H1 (cell line): ENCODE measurements around the gene SLC46A3.

ENCODE experiments used
- CREB1 ChIP-seq: IDR thresholded peaks from 2 replicates; pipeline ENCODE4 v1.6.1; 2012; ENCODE audit warnings: inconsistent platforms
- EZH2 ChIP-seq: fragments of 200-600 bp; sonication (generic); IDR thresholded peaks from 2 replicates; pipeline ENCODE4 v1.7.1; 2012; ENCODE audit warnings: low read depth, mild to moderate bottlenecking, moderate library complexity, low read length, inconsistent platforms; ENCODE audit not compliant: severe bottlenecking
- GABPA ChIP-seq: IDR thresholded peaks from 2 replicates; pipeline ENCODE4 v1.6.1; 2011; ENCODE audit warnings: mild to moderate bottlenecking, low read length, moderate library complexity, borderline replicate concordance; ENCODE audit not compliant: insufficient read depth
- MAFK ChIP-seq: IDR thresholded peaks from 2 replicates; pipeline ENCODE4 v1.6.1; 2012; ENCODE audit warnings: low read depth, mild to moderate bottlenecking, improper control_type of control experiment, low read length
- NRF1 ChIP-seq: IDR thresholded peaks from 2 replicates; pipeline ENCODE4 v1.6.1; 2011; ENCODE audit warnings: mild to moderate bottlenecking, low read depth, low read length, improper control_type of control experiment
- RAD21 ChIP-seq, 2 experiments: IDR thresholded peaks in 1 of 2; conservative IDR thresholded peaks in 1 of 2; 2 replicates each; pipeline ENCODE4 v1.6.1; 2011; ENCODE audit warnings: low read depth in 2 of 2, low read length in 2 of 2, improper control_type of control experiment in 1 of 2, inconsistent platforms in 1 of 2, mild to moderate bottlenecking in 1 of 2, moderate library complexity in 1 of 2
- TAF1 ChIP-seq: IDR thresholded peaks from 2 replicates; pipeline ENCODE4 v1.6.1; 2011; ENCODE audit warnings: mild to moderate bottlenecking, low read depth, low read length
- TAF7 ChIP-seq: optimal IDR thresholded peaks from 2 replicates; pipeline ENCODE3; 2011; ENCODE audit warnings: low read depth, mild to moderate bottlenecking, inconsistent platforms, low read length, moderate library complexity, borderline replicate concordance
- TCF12 ChIP-seq: IDR thresholded peaks from 2 replicates; pipeline ENCODE4 v1.6.1; 2011; ENCODE audit warnings: low read depth, mild to moderate bottlenecking, low read length
- TF ChIP-seq, protein P1 (sequence below): IDR thresholded peaks from 2 replicates; pipeline ENCODE4 v1.6.1; 2011; ENCODE audit warnings: low read depth, mild to moderate bottlenecking, low read length; ENCODE audit not compliant: insufficient read depth
- TF ChIP-seq, protein P2 (sequence below), 3 experiments: IDR thresholded peaks; 1 replicate in 2 of 3; 2 replicates in 1 of 3; pipeline versions ENCODE4 v1.5.1 to v1.6.1; 2011; ENCODE audit warnings: low read length in 3 of 3, mild to moderate bottlenecking in 3 of 3, inconsistent platforms in 2 of 3, low read depth in 1 of 3, moderate library complexity in 1 of 3; ENCODE audit not compliant: insufficient read depth in 1 of 3; ENCODE audit errors: control extremely low read depth in 1 of 3

DNA sequence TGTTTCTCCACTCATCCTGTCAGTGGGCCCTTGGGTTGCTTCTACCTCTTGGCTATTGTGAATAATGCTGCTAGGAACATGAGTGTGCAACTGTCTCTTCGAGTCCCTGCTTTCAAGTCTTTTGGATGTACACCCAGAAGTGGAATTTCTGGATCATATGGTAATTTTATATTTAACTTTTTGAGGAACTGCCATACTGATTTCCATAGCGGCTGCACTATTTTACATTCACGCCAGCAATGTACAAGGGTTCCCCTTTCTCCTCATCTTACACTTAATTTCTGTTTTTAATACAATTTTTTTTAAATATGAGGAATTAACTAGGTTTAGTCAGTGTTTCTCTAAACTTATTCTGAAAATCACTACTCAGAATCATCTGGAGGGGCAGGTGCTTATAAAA is 24.2 kb upstream of the SLC46A3 start:
- TF ChIP-seq, protein P1, sequence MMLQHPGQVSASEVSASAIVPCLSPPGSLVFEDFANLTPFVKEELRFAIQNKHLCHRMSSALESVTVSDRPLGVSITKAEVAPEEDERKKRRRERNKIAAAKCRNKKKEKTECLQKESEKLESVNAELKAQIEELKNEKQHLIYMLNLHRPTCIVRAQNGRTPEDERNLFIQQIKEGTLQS: no peak
- TF ChIP-seq EZH2: no peak
- no peak for TF ChIP-seq TAF7
- TF ChIP-seq, protein P2, sequence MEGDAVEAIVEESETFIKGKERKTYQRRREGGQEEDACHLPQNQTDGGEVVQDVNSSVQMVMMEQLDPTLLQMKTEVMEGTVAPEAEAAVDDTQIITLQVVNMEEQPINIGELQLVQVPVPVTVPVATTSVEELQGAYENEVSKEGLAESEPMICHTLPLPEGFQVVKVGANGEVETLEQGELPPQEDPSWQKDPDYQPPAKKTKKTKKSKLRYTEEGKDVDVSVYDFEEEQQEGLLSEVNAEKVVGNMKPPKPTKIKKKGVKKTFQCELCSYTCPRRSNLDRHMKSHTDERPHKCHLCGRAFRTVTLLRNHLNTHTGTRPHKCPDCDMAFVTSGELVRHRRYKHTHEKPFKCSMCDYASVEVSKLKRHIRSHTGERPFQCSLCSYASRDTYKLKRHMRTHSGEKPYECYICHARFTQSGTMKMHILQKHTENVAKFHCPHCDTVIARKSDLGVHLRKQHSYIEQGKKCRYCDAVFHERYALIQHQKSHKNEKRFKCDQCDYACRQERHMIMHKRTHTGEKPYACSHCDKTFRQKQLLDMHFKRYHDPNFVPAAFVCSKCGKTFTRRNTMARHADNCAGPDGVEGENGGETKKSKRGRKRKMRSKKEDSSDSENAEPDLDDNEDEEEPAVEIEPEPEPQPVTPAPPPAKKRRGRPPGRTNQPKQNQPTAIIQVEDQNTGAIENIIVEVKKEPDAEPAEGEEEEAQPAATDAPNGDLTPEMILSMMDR (IDR thresholded peaks at IDR 0.05; ENCODE audit: control extremely low read depth in 1 of 3, insufficient read depth in 1 of 3, low read depth in 1 of 3, low read length in 3 of 3): no peak
- no peak for TF ChIP-seq TCF12
- TF ChIP-seq NRF1: no peak
- TF ChIP-seq CREB1: no peak
- TF ChIP-seq MAFK: no peak
- no peak for TF ChIP-seq RAD21 (IDR thresholded peaks at IDR 0.05 in 1 of 2, conservative IDR thresholded peaks at IDR 0.05 in 1 of 2; ENCODE audit: low read depth in 2 of 2, low read length in 2 of 2)
- TF ChIP-seq GABPA: no peak
- TF ChIP-seq TAF1: no peak
